ENCODE data around the gene SLC41A3. TPM values are rescaled to one million over a fixed set of nuclear protein-coding genes. Genes with fewer than 3 reads are reported as not detected.
"Not testable (repeated sequence)": the region's sequence is repeated elsewhere in the genome, so short reads cannot be mapped to it uniquely, and the experiment has no call there.

SLC41A3 gene
- total RNA-seq, 2 donors from 2014 or later = 32.2 to 131 TPM

DNA sequence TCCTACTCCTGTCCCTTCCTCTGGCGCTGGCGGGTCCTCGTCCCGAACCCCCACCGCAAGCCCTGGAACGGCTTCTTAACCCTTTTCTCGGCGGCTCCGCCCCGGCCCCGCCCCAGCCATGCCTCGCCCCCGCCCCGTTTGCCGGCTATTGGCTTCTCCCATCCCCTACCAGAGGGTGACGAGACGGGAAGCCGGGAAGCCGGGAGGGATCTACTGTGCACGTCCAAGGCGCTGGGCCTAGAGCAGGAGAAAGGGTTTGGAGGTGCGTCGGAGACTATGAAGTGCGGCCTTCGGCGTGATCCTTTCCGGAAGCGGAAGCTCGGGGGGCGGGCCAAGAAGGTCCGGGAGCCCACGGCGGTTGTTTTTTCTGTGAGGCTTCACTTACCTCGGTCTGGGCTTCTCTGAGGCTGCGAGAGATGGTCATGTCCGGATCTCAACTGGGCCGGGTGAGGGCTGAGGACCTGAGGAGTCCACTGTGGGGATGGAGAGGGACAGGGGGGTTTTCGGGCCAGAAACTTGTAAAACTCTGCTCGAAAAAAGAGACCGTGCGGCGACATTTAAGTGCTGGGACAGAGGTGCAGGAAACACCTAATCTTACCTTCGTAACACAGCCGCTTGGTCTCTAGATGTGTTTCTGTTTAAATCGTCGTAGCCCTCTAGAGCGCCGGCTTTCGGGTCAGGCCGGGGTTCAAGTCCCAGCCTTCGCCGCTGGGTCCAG, 93.5 kb downstream of the SLC41A3 start:
- Histone ChIP-seq H3K36me3 (no peaks in the 10 kb centered on the region), H3K4me1 (replicated peaks) (no peaks in the 10 kb centered on the region), H3K4me3 (peak overlapping the region; percentile 34 to 51), H3K9me3 (no peaks in the 10 kb centered on the region), H3K27ac (peak overlapping the region; percentile 57 to 79), H3K27me3 (replicated peaks; ENCODE audit: insufficient read depth) (no peaks in the 10 kb centered on the region)
- intact Hi-C loops (cut with DNase I) = no loop called here
- peak; percentile 77 for DNase-seq (ENCODE audit: low spot score)
- TF ChIP-seq POLR2AphosphoS5 (IDR thresholded peaks at IDR 0.05) = peak; percentile 66
- TF ChIP-seq, protein P1, sequence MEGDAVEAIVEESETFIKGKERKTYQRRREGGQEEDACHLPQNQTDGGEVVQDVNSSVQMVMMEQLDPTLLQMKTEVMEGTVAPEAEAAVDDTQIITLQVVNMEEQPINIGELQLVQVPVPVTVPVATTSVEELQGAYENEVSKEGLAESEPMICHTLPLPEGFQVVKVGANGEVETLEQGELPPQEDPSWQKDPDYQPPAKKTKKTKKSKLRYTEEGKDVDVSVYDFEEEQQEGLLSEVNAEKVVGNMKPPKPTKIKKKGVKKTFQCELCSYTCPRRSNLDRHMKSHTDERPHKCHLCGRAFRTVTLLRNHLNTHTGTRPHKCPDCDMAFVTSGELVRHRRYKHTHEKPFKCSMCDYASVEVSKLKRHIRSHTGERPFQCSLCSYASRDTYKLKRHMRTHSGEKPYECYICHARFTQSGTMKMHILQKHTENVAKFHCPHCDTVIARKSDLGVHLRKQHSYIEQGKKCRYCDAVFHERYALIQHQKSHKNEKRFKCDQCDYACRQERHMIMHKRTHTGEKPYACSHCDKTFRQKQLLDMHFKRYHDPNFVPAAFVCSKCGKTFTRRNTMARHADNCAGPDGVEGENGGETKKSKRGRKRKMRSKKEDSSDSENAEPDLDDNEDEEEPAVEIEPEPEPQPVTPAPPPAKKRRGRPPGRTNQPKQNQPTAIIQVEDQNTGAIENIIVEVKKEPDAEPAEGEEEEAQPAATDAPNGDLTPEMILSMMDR (IDR thresholded peaks at IDR 0.05) = no peak
- TF ChIP-seq POLR2A (IDR thresholded peaks at IDR 0.05) = peak; percentile 29
- WGBS = 2% methylated on average over 52 of the region's 52 CpGs

DNA sequence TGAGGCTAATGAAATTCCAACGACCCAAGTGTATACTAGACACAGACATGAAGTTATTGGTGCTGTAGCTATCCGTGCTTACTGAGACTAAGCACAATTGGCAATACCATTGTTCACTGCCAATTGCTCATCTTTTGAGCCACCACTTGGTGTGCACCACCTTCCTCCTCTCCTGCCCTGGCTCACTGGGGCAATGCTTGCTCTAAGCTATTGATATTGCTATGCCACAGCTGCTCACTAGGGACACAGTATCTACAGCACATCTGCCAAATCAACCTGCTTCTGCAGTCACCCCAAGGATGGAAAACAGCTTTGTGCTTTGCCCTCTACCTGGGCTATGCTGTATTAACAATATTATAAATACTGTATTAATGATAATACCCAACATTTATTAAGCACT, 99.0 kb downstream of the SLC41A3 start:
- intact Hi-C loops (cut with DNase I); H3K4me1 ChIP-seq (replicated peaks); H3K27ac ChIP-seq; H3K27me3 ChIP-seq (replicated peaks; ENCODE audit: insufficient read depth); H3K9me3 ChIP-seq; DNase-seq (ENCODE audit: low spot score); H3K4me3 ChIP-seq; H3K36me3 ChIP-seq: not testable (repeated sequence)
- 85% methylated on average over 2 of the region's 2 CpGs for WGBS

GRCh38 chr3:125977104-125977503, 106.8 kb downstream of the SLC41A3 start:
- H3K27ac ChIP-seq; H3K9me3 ChIP-seq; DNase-seq (ENCODE audit: low spot score); H3K36me3 ChIP-seq; H3K4me3 ChIP-seq; H3K4me1 ChIP-seq (replicated peaks); intact Hi-C loops (cut with DNase I); H3K27me3 ChIP-seq (replicated peaks; ENCODE audit: insufficient read depth): not testable (repeated sequence)
- WGBS = 70% methylated on average over 4 of the region's 7 CpGs

DNA sequence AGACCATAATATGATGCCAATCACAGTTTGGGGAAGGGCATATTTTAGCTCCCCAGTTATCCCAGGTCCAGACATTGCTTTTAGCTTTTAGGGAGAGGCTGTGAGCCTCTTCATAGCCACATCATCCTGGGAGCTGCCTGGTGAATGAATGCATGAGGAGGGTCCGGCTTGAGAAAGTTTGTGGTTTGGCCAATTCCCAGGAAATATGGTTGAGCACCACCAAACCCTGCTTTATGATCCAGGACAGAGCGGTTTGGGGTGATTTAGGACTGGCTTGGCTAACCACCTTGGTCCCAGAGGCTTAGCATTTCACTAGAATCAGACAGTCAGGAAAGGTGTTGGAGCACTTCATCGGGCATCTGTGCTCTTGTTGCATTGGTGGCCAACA, 107.9 kb downstream of the SLC41A3 start:
- H3K4me3 ChIP-seq; H3K27me3 ChIP-seq (replicated peaks; ENCODE audit: insufficient read depth); H3K36me3 ChIP-seq; H3K4me1 ChIP-seq (replicated peaks); intact Hi-C loops (cut with DNase I); DNase-seq (ENCODE audit: low spot score); H3K9me3 ChIP-seq; H3K27ac ChIP-seq: not testable (repeated sequence)
- WGBS = 94% methylated on average over 3 of the region's 3 CpGs

DNA sequence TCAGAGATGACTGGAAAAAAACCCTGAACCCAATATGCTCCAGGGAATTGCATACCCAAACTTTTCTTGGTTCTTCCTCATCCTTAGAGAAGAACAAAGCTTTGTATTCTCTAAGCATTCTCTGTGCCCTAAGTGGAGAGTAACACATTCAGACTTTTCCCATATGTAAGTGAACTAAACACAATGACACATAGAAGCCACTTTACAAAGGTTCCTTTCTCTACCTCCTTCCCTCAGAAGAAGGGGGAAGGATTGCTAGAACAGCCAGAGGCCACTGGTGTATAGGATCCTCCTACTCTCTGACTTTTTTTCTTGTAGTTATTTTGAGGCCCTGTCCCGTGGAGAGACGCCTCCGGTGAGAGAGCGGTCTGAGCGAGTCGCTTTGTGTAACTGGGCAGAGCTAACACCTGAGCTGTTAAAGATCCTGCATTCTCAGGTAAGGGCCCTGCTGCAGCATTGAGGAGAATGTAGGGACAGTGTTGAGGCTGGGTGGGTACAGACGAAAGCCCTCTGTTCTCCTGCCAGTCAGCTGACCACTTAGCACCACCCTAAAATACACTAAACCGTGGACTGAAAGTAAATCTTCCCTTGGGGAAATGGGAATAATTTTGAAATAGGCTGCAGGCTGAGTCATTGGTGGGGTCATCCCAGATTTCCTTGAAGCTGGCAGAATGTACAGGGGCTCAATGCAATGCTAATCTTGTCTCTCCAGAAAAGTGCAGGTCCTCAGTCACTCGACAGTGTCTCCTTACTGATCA, 108.5 kb downstream of the SLC41A3 start:
- intact Hi-C loops (cut with DNase I); H3K36me3 ChIP-seq; H3K27ac ChIP-seq; DNase-seq (ENCODE audit: low spot score); H3K4me1 ChIP-seq (replicated peaks); H3K4me3 ChIP-seq; H3K27me3 ChIP-seq (replicated peaks; ENCODE audit: insufficient read depth); H3K9me3 ChIP-seq: not testable (repeated sequence)
- WGBS = 71% methylated on average over 9 of the region's 9 CpGs

DNA sequence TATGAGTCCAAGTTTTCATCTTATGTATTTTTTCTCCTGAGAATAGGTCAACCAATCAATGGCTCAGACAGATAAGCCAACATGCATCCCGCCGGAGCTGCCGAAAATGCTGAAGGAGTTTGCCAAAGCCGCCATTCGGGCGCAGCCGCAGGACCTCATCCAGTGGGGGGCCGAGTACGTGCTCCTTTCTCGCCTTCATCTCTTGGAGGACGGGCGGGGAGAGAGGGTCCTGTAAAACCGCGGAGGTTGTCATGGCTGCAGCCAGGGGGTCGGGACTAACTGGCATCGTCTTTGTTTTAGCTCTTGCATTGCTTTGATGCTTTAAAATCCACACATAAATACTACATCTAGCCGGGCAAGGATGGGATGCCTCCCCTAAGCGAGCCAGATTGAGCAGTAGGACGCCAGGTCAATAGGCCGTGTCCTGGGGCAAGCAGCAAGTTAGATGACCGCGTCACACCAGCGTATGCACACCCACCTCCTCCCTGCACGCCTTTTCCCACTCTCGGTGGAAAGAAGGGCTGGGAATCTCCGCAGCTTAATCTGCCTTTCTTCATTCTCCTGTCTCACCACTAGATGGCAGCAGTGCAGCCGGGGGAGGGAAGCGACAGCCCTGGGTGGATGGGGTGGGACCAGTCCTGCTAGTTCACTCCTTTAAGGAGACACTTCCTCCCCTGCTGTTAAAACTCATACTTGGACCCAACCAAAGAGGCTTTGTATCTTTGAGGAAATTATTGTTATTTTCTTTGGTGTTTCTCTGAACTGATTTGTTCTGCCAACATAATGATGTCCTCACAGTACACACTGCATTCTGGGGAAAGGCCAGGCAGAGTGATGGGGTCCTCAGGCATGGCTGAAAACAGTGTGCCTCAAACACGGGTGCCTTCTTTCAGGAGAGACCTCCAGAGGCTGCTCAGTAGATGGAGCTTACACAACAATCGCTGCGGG, 111.7 kb downstream of the SLC41A3 start:
- intact Hi-C loops (cut with DNase I); DNase-seq (ENCODE audit: low spot score): not testable (repeated sequence)

GRCh38 chr3:125968701-125969592, 115.0 kb downstream of the SLC41A3 start, which contains the start of gene ROPN1B:
Gene ROPN1B, plus strand, starts transcription at chr3:125969178. Its CDS starts 2,877 bp downstream, at chr3:125972055.
- H3K4me1 ChIP-seq (replicated peaks); intact Hi-C loops (cut with DNase I); H3K9me3 ChIP-seq; H3K36me3 ChIP-seq; H3K4me3 ChIP-seq; DNase-seq (ENCODE audit: low spot score); H3K27me3 ChIP-seq (replicated peaks; ENCODE audit: insufficient read depth): not testable (repeated sequence)
- WGBS = 3% methylated on average over 8 of the region's 50 CpGs
- H3K27ac ChIP-seq = peak within 1 kb of the TSS in 1 of 2 donors; percentile 38

More for the DNA sequence above, 111.7 kb downstream of the SLC41A3 start:
- not testable (repeated sequence) for H3K27me3 ChIP-seq (replicated peaks; ENCODE audit: insufficient read depth); H3K36me3 ChIP-seq; H3K27ac ChIP-seq; H3K9me3 ChIP-seq; H3K4me1 ChIP-seq (replicated peaks)
- H3K4me3 ChIP-seq = peak overlapping the region in 1 of 2 donors; percentile 10
- peak; percentile 59 for TF ChIP-seq POLR2AphosphoS5 (IDR thresholded peaks at IDR 0.05)
- TF ChIP-seq, protein P1 (IDR thresholded peaks at IDR 0.05) = peak; percentile 60 to 80 (median 66)
- 7% methylated on average over 31 of the region's 31 CpGs for WGBS

DNA sequence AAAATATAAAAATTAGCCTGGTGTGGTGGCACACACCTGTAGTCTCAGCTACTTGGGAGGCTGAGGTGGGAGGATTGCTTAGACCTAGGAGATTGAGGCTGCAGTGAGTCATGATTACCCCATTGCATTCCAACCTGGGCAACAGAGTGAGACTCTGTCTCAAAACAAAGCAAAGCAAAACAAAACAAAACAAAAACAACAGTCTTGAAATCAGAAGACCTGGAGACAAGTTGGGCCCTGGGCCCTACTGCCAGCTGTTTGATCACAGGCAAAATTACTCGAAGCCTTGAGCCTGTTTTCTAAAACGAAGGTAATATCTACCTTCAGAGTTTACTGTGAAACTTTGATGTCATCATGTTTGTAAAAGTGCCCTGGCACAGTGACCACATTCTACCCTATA, 115.8 kb downstream of the SLC41A3 start:
- intact Hi-C loops (cut with DNase I); H3K36me3 ChIP-seq; H3K9me3 ChIP-seq; H3K4me3 ChIP-seq; DNase-seq (ENCODE audit: low spot score); H3K27me3 ChIP-seq (replicated peaks; ENCODE audit: insufficient read depth); H3K4me1 ChIP-seq (replicated peaks): not testable (repeated sequence)
- peak overlapping the region in 1 of 2 donors; percentile 38 for H3K27ac ChIP-seq
- 50% methylated on average over 2 of the region's 2 CpGs for WGBS
